LNCAP (cell line): ENCODE data around the gene SLC13A3.

Experiments used
- CTCF ChIP-seq: fragments of 450-650 bp; IDR thresholded peaks from 2 replicates; pipeline ENCODE4 v1.5.1; 2017; ENCODE audit warnings: mild to moderate bottlenecking

SLC13A3 gene

GRCh38 chr20:46595933-46596332 lies 55.3 kb downstream of the SLC13A3 start:
- TF ChIP-seq CTCF: no peak

- no peak for TF ChIP-seq CTCF
Measured at GRCh38 chr20:46594725-46595124, 56.5 kb downstream of the SLC13A3 start.

- no peak for TF ChIP-seq CTCF
Measured at GRCh38 chr20:46592580-46593362, 58.5 kb downstream of the SLC13A3 start.

GRCh38 chr20:46590443-46590842 lies 60.8 kb downstream of the SLC13A3 start:
- TF ChIP-seq CTCF: no peak

- TF ChIP-seq CTCF: no peak
Measured at GRCh38 chr20:46588532-46589511, 62.4 kb downstream of the SLC13A3 start.

GRCh38 chr20:46587986-46588385 lies 63.3 kb downstream of the SLC13A3 start:
- no peak for TF ChIP-seq CTCF

- no peak for TF ChIP-seq CTCF
Measured at GRCh38 chr20:46586724-46587123, 64.5 kb downstream of the SLC13A3 start.
